Skeletal muscle satellite cell (primary cell): ENCODE data around the gene BPI.

ENCODE experiments used
- H3K27me3 ChIP-seq: 2 replicates; pipeline ENCODE4 v1.7.0; 2013; ENCODE audit warnings: low read length; ENCODE audit not compliant: control insufficient read depth, insufficient read depth
- H3K36me3 ChIP-seq: 2 replicates; pipeline ENCODE4 v1.7.0; 2013; ENCODE audit warnings: mild to moderate bottlenecking, control low read depth, low read length; ENCODE audit not compliant: insufficient read depth
- H3K4me1 ChIP-seq: 2 replicates; pipeline ENCODE4 v1.7.0; 2013; ENCODE audit warnings: low read length; ENCODE audit not compliant: control insufficient read depth, insufficient read depth
- H3K4me2 ChIP-seq: 2 replicates; pipeline ENCODE4 v1.7.0; 2013; ENCODE audit warnings: mild to moderate bottlenecking, low read length
- H3K4me3 ChIP-seq: 2 replicates; pipeline ENCODE4 v1.7.0; 2013; ENCODE audit warnings: low read length
- H3K9ac ChIP-seq: 2 replicates; pipeline ENCODE4 v1.7.0; 2013; ENCODE audit warnings: mild to moderate bottlenecking, low read depth, low read length, moderate library complexity
- H3K9me3 ChIP-seq: replicated peaks from 2 replicates; pipeline ENCODE4 v1.7.0; 2013; ENCODE audit warnings: mild to moderate bottlenecking, control low read depth, low read length

BPI gene

DNA sequence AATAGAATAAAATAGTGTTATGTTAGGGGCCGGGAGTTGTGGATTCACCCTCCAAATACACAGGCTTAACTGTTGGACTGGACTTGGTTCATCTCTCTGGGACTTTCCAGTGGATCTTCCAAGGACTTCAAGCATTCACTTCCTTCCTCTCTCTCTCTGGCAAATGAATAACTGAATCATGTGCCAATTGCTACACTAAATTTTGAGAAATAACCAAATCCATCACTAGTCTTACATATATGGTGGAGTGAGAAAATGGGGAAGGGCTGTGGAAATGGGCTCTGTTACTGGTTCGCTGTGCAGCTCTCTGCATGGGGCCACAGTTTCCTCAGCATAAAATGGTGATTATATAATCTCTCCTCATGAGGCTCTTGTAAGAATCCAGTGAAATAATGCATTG is 36.7 kb upstream of the BPI start:
- H3K9ac ChIP-seq, result no peak overlapping the region
- no peak overlapping the region for H3K4me2 ChIP-seq
- no peaks in the 10 kb centered on the region for H3K27me3 ChIP-seq
- H3K9me3 ChIP-seq, result no peaks in the 10 kb centered on the region
- no peak overlapping the region for H3K4me3 ChIP-seq
- peaks cover 24% of the 10 kb centered on the region for H3K4me1 ChIP-seq
- no peaks in the 10 kb centered on the region for H3K36me3 ChIP-seq

DNA sequence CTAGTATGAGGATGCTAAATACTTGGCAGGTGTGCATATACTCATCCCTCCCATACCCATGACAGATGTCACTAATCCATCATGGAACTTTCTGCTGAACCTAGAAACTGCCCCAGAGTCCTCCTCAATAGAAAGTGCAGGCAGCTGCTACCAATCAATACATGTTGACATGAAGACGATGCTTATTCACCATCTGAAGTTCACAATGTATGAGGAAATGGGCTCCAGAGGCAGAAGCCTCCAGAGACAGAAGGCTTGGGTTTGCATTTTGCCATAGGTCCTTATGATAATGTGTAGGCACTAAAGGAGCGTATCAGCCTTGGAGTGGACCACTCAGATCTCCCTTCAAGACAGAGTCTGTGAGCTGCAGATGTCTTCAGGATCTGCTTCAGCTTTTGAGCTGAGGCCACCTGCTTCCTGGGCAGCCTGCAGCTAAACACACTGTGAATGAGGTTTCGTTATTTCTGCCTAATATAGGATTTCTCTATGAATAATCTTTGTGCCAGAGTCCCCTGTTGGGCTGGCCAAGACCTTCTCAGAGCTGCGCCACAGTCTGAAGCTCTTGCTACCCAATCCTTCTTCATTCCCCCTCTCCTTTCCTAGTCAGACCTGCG is 35.9 kb upstream of the BPI start:
- no peaks in the 10 kb centered on the region for H3K27me3 ChIP-seq
- peaks cover 31% of the 10 kb centered on the region for H3K4me1 ChIP-seq

DNA sequence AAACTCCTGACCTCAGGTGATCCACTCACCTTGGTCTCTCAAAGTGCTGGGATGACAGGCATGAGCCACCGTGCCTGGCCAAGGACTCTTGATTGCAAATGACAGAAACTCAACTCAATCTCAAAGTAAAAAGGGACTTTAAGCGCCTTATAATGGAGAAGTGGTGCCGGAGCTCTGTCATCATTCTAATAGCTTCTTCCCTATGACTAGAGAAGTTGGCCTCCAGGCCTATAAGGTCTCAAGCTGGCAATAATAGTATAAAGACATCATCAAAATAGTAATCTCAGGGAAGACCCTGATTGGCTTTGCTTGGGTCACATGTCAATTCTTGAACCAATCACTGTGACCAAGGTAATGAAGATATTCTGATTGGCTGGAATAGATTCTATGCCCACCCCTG is 34.9 kb upstream of the BPI start:
- Histone ChIP-seq H3K4me1 (peaks cover 39% of the 10 kb centered on the region), H3K4me2 (no peak overlapping the region), H3K4me3 (no peak overlapping the region), H3K27me3 (no peaks in the 10 kb centered on the region), H3K9ac (no peak overlapping the region), H3K36me3 (no peaks in the 10 kb centered on the region), H3K9me3 (no peaks in the 10 kb centered on the region)

More for the DNA sequence above, 35.9 kb upstream of the BPI start:
- Histone ChIP-seq H3K4me2 (no peak overlapping the region), H3K4me3 (no peak overlapping the region), H3K36me3 (no peaks in the 10 kb centered on the region), H3K9me3 (no peaks in the 10 kb centered on the region), H3K9ac (no peak overlapping the region)

DNA sequence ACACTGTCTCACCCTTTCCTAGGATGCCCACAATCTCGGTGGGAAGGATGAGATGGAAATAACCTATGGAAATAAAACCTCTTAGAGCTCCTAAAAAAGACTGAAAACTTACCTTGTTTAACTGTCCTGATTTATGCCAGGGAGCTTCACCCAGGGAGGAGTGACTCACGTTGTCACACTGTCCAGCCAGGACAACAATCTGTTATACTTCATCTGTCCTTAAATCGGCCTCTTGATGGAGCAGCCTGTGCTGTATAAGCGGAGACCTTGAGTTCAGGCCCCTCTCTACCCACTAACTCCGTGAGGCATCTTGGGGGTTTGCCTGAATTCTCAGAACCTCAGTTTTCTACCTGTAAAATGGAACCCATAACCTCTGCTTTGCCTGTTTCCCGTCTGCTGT is 34.2 kb upstream of the BPI start:
- Histone ChIP-seq H3K9ac (no peak overlapping the region), H3K4me1 (peaks cover 45% of the 10 kb centered on the region), H3K9me3 (no peaks in the 10 kb centered on the region), H3K27me3 (no peaks in the 10 kb centered on the region), H3K36me3 (no peaks in the 10 kb centered on the region), H3K4me2 (no peak overlapping the region), H3K4me3 (no peak overlapping the region)

DNA sequence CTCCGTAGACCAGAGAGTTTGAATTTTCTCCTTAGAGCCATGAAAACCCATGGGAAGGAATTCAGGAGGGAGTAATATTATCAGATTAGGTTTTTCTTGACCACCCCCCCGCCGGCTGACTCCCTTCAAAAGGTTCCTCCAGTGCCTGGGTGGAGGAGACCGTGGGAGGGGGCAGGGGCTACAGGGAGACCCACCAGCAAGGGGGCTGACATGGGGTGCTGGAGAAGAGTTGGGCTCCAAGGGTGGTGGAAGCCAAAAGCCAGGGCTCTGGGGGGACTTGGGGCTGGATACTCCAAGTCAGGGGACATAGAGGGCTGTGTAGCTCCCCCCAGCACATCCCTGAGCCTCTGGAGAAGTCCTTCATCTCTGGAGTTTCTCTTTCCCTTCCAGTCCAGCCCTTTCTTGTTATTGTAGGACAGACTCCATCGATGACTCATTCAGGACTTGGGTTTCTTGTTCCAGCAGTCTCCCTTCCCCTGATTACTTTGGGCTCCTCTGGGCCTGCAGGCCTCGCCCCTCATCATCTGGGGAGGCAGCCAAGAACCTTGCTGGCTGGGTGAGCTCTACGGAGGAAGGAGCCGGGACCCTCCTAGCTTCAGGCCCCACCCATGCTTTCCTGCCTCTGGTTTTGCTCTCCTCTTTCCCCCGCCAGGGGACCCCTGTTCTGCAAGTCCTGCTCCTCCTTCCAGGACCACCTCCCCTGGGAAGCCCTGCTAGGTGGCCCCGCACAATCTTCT is 32.9 kb upstream of the BPI start:
- peak overlapping the region; percentile 47 for H3K9ac ChIP-seq
- peak overlapping the region; percentile 63 for H3K4me2 ChIP-seq
- H3K27me3 ChIP-seq, result no peaks in the 10 kb centered on the region
- H3K4me1 ChIP-seq, result peaks cover 56% of the 10 kb centered on the region
- H3K4me3 ChIP-seq, result peak overlapping the region; percentile 33
- H3K9me3 ChIP-seq, result no peaks in the 10 kb centered on the region
- H3K36me3 ChIP-seq, result no peaks in the 10 kb centered on the region

DNA sequence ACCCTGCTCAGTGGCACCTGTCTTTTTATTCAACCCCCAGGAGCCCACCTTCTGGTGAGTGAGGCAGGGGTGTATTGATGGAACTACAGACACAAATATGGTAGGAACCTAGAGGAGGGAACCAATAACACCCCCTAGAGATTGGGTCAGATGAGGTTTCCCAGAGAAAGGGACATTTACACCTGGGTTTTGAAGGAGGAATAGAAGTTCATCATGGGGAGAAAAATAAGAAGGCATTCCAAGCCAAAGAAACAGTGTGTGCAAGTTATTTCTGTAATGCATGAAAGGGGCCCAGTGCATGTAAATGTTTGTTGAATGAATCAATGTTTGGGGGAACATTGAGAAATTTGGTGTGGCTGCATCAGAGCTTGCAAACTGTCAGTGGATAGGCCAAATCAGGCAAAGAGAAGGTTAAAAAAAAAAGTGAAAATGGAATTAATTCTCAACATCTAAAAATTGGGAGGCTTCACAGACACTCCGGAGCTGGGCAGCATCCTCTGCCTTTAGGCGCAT is 32.3 kb upstream of the BPI start:
- Histone ChIP-seq H3K4me1 (peaks cover 61% of the 10 kb centered on the region), H3K27me3 (no peaks in the 10 kb centered on the region), H3K4me2 (peak overlapping the region; percentile 63), H3K9me3 (no peaks in the 10 kb centered on the region), H3K9ac (peak overlapping the region; percentile 50), H3K4me3 (peak overlapping the region; percentile 33), H3K36me3 (no peaks in the 10 kb centered on the region)

DNA sequence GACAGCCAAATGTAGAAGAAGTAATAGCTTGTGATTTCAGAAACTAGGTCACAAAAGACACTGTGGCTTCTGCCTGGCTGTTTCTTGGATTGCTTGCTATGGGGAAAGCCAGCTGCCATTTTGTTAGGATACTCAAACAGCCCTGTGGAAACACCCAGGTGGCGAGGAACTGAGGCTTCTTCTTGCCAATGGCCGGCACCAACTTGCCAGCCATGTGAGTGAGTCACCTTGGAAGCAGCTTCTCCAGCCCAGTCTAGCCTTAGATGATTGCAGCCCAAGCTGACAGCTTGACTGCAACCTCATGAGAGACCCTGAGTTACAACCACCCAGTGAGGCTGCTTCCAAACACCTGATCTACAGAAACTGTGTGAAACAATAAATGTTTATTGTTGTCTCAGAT is 31.6 kb upstream of the BPI start:
- Histone ChIP-seq H3K4me3 (peak overlapping the region; percentile 33), H3K27me3 (no peaks in the 10 kb centered on the region)

DNA sequence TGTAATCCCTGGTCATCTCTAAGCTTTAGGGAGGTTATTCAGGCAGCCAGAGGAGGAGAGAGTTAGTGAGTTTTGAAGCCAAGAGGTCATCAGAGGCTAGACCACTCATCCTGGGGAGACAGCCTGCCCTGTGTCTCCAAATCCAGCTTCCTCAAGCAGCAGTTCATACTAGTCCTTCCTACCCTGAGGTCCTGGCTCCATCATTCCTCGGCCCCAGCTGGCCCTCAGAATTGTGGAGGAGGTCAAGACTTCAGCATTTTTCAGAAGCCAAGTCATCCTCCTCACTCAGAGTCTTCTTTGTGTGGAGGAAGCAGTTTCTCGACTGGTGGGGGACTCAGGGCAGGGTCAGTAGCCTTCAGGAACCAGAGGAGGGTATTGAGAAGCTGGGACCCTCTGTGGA is 31.0 kb upstream of the BPI start:
- Histone ChIP-seq H3K9me3 (no peaks in the 10 kb centered on the region), H3K36me3 (no peaks in the 10 kb centered on the region), H3K9ac (peak overlapping the region; percentile 50), H3K27me3 (no peaks in the 10 kb centered on the region), H3K4me3 (peak overlapping the region; percentile 33), H3K4me1 (peaks cover 69% of the 10 kb centered on the region), H3K4me2 (peak overlapping the region; percentile 54)

More for the DNA sequence above, 31.6 kb upstream of the BPI start:
- no peaks in the 10 kb centered on the region for H3K36me3 ChIP-seq
- H3K9ac ChIP-seq, result peak overlapping the region; percentile 50
- H3K4me2 ChIP-seq, result peak overlapping the region; percentile 54
- H3K4me1 ChIP-seq, result peaks cover 63% of the 10 kb centered on the region
- H3K9me3 ChIP-seq, result no peaks in the 10 kb centered on the region

DNA sequence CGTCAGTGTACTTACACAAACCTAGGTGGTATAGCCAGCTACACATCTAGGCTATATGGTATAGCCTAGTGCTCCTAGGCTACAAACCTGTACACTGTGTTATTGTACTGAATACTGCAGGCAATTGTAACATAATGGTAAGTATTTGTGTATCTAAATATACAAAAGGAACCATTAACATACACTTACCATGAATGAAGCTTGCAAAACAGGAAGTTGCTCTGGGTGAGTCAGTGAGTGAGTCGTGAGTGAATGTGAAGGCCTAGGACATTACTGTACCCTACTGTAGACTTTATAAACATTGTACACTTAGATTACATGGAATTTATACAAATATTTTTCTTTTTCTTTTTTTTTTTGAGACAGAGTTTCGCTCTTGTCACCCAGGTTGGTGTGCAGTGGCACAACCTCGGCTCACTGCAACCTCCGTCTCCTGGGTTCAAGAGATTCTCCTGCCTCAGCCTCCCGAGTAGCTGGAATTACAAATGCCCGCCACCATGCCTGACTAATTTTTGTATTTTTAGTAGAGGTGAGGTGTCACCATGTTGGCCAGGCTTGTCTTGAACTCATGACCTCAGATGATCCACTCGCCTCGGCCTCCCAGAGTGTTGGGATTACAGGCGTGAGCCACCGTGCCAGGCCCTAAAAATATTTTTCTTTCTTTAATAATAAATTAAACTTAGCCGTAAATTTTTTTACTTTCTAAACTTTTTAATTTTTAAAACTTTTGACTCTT is 28.0 kb upstream of the BPI start:
- Histone ChIP-seq H3K4me3 (no peak overlapping the region), H3K36me3 (no peaks in the 10 kb centered on the region), H3K4me2 (peak overlapping the region; percentile 61), H3K4me1 (peaks cover 86% of the 10 kb centered on the region), H3K9ac (peak overlapping the region; percentile 59), H3K9me3 (no peaks in the 10 kb centered on the region), H3K27me3 (no peaks in the 10 kb centered on the region)

DNA sequence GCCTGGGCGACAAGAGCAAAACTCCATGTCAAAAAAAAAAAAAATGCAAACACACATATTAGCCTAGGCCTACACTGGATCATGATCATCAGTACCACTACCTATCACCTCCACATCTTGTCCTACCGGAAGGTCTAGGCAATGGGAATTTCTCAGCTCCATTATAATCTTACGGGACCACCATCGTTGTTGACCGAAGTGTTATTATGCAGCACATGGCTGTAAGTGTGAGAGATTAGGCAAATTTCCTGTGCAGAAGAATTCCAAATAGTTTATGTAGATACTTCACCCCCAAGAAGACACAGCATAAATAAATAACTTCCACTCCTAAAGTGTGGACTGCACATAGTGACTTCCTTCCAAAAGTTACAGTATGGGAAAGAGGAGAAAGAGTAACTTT is 26.7 kb upstream of the BPI start:
- Histone ChIP-seq H3K9ac (peak overlapping the region; percentile 62), H3K4me3 (no peak overlapping the region), H3K4me2 (no peak overlapping the region), H3K4me1 (peaks cover 73% of the 10 kb centered on the region), H3K9me3 (no peaks in the 10 kb centered on the region), H3K36me3 (no peaks in the 10 kb centered on the region), H3K27me3 (no peaks in the 10 kb centered on the region)

DNA sequence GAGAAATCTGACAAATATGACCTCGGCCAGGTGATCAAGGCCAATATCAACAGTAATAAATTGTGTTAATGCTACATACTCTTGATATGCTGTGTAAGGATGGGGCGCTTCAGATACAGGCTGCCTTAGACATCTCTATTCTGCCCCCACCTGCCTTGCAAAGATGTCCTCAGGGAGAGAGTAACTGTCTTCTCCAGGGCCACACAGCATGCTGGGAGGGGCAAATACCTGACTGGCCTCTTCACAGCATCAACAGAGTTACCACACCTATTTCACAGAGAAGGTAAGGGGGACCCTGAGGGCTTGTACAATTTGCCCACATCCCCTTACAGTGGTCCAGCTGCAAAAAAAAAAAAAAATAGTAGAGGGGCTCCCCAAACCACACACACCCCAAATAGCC is 26.3 kb upstream of the BPI start:
- Histone ChIP-seq H3K27me3 (no peaks in the 10 kb centered on the region), H3K4me2 (peak overlapping the region; percentile 16), H3K36me3 (no peaks in the 10 kb centered on the region), H3K4me3 (no peak overlapping the region), H3K9me3 (no peaks in the 10 kb centered on the region), H3K4me1 (peaks cover 69% of the 10 kb centered on the region), H3K9ac (peak overlapping the region; percentile 62)
